ENCODE measurements around the gene KLRC1.
"Not testable (repeated sequence)": the region's sequence is repeated elsewhere in the genome, so short reads cannot be mapped to it uniquely, and the experiment has no call there.

KLRC1 gene

GRCh38 chr12:10409392-10409791 lies 43.8 kb downstream of the KLRC1 start, which contains the start of gene KLRC4:
TSS of gene KLRC4 (minus strand) at chr12:10409757. CDS start at chr12:10409575, 182 bp downstream.
- DNase-seq, result peak; percentile 48

DNA sequence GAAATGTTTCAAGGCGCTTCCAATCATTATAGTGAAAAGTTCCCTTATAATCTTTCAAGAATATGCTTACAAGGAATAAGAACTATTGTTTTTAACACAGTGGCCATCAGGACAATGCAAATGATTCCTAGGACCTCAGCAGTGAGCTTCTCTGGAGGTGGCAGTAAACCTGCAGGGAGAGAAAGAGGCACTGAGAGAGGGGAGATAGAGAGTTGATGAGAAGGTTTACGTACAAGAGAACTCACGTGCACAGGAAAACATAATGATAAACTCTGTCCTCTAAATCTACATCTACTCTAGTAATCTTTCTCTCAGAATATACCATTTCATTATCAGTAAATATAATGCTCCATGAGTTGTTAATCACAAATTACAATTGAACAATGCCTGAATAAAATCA lies 44.3 kb downstream of the KLRC1 start:
- DNase-seq, result no peak

DNA sequence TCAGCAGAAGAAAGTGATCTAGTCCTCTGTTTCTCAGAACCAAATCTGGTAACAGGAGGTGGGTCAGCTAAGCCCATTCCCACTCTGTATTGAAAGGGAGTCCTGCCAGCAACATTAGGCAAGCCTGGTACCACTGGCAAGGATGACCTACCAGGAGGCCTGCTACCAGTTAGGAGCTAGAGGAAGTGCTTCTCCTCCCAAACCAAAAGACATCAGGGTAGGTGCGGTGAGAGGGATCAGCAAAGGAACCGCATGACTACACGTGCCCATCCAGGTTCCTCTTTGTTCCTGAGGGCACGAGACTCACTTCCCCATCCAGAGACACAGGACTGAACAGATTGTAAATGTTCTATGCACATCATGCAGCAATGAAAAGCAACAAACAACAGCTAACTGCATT lies 46.5 kb downstream of the KLRC1 start:
- no peak for DNase-seq

GRCh38 chr12:10405294-10405693 lies 47.9 kb downstream of the KLRC1 start:
- no peak for DNase-seq

GRCh38 chr12:10404798-10405197 lies 48.4 kb downstream of the KLRC1 start:
- no peak for DNase-seq

DNA sequence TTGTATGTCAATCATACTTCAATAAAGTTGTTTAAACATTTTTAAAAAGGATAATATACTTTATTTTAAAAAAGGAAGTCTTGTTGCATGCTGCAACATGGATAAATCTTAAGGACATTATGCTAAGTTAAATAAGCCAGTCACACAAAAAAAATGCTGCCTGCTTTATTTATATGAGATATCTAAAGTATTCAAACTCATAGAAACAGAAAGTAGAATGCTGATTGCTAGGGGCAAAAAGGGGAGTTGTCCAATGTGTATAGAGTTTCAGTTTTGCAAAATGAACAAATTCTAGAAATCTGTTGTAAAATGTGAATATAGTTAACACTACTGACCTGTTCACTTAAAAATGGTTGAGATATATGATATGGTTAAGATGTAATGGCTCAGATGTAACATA lies 52.3 kb downstream of the KLRC1 start:
- DNase-seq, result no peak

DNA sequence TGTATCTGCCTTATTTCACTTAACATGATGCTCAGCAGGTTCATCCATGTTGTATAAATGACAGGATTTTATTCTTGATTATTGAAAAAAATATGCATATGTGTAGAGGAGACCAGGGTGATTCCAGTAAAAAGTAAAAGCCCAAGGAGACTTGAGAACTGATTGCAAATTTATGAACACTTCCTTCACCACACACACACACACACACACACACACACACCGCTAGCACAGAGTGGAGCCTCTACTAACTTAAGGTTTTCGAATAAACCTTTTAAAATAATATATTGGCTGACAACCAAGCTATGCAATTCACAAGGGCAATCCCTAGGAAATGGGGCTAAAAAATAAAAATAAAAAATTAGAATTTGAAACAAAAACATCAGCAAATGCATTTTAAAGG lies 55.0 kb downstream of the KLRC1 start:
- DNase-seq, result no peak

- no peak for DNase-seq
Observed at GRCh38 chr12:10397296-10397695, 55.9 kb downstream of the KLRC1 start.

GRCh38 chr12:10396176-10396575 lies 57.0 kb downstream of the KLRC1 start:
- DNase-seq, result not testable (repeated sequence)
